ENCODE measurements around the gene PIK3C2A.

- TF ChIP-seq CTCF (IDR thresholded peaks at IDR 0.05) (no peak), POLR2A (IDR thresholded peaks at IDR 0.05) (no peak)
These were observed 37.9 kb downstream of the PIK3C2A start for GRCh38 chr11:17169876-17170275.

Measured in esophagus squamous epithelium (tissue), 4 donors.